GM19395 (cell line): ENCODE data around the gene EXOC6B.

Experiments used
- ATAC-seq: cut with Tn5 transposase; IDR thresholded peaks from one replicate; pipeline ENCODE4 v1.9.1; 2021; ENCODE audit warnings: mild to moderate bottlenecking, moderate library complexity; ENCODE audit not compliant: unreplicated experiment

Gene EXOC6B

DNA sequence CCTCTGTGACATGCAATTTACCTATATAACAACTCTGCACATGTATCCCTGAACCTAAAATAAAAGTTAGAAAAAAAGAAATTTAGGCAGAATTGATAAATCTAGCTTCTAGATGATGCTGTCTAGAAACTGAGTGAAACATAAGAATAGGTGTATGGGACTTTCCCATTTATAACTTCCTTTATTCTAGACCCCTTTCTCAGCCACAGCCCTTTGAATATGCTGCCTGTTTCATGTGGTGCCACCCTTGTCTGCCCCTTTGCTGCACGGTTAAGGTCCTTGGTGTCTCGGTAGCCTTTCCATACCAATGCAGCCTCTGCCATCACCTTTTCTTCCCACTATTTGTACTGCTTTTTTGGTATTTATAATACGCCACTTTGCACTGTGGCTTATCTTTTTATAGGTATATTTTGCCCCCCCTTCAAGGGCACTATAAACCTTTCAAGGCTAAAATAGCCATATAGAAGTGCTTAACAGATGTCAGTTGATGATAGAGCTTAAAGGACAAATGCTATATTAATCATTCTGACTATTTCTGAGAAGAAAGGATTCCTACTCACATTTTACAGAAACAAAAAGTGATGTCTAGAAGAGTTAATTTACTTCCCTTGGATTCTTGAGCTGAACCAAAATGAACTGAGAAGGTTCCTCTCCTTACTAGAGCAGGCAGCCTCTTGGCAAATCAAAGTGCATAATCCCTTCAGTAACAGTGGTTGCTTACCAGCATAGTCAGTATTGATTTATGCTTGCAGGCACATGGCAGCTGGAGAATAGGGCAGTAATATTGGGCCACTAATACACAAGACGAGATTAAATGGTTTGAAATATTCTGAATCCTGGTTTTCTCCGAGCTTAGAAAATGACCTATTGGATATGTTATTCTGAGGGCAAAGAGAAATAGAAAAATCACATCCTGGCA lies 590.1 kb downstream of the EXOC6B start:
- no peak for ATAC-seq

DNA sequence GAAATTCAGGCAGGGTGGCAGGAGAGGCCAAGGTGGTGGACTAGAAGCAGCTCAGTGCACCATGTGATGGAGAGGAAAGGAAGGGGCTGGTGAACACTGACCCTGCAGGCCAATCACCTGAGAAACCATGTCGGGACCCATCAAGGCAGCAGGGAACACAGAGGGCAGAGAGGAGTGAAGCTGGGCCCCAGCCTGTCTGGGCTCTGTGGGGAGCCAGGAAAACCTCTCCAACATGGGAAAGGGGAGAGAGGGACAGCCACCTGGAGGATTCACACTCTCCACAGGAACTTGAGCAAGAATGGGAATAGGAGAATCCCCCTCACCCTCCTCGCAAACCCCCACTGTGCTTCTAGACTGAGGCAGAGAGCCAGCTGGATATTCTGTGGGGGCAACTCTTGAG lies 592.6 kb downstream of the EXOC6B start:
- ATAC-seq, result no peak

DNA sequence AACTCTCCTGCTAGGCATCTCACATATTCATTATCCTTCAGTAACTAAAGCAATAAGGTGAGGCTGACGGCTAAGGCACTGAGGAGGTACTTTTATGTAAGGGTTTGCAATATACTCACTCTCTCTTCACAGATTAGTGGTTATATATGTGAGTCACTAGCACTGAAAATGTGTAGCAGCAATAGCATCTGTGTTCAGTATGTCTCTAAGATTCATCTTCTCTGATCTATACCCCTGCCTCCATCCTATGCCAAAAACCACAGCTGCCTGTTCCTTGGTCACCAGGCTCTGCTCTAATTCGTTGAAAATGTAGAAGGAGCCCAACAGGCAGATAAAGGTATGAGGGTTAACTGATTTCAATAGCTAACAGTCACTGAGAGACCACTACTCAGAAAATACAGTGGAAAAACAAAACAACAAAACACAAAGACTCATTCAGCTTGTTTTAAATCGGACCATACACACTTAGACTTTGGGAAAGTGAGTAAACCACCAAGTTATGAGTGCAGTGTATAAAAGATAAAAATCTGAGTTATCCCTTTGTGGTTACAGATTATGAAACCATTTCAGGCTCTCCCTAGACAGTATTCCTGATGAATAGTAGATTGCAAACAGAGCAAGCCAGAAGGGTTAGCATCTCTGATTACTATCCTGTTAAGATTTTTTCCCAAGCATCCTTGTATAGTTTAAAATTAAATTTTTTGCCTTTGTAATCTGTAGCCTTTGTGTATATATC lies 602.8 kb downstream of the EXOC6B start:
- ATAC-seq, result no peak

DNA sequence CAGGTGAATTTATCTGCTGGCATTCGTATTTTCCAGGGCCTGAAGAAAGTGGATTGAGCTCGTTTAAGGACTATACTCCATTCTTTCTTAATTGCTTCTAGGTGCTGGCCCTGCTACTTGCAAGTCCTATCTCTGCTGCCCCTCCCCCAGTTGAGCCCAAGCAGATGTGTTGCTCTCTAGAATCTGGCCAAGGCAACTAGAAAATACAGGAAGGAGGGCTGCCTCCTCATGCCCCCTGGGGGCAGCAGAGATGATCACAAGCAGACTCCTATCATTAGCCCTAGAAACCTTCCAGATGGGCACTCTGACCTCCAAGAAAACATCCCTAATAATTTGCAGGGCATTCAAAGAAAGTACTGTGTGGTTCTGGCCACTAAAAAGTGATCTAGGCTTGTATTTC lies 605.7 kb downstream of the EXOC6B start:
- ATAC-seq, result no peak

DNA sequence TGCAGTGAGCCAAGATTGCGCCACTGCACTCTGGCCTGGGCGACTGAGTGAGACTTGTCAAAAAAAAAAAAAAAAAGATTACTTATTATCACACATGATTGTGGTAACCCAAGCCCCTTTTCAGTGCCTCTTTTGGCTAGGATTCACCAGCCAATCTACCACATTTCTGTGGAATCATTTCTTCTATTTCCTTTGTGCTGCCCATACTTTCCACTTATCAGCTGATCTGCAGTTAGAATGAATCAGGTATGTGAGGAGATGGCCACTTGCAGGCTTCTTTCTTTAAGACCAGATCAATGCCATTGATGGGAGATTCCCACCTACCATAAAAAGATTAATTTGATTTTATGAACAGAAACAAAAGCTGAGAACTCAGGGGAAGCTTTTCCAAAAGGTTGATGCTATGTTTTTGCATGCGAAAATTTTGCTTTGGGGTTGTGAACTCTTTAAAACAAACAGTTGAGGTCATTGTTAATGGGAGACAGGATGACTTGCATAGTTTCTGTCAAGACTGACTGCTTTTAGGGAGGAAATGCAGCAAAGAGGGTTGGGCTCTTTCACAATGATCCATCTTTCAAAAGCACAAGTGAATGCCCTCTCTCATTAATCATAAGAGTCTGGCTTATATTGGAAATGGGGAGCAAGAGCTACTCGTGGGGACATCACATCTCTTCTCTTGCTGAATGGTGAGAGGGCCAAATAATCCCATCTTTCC lies 611.2 kb downstream of the EXOC6B start:
- no peak for ATAC-seq

DNA sequence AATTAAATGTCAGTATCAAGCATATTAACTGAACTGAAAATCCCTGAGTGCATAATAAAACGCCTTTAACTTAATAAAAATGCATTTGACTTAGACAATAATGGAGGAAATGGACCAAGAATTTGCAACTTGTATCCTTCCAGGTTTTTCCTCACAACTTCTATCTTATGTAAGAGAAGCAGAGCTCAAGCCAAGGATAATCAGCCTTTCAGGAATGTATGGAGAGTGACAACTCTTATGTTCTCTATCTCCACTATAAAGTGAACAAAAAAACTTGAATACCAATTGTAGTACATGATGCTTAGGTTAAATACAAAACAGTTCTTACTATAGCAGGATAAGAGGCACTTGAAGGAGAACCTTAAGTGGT lies 613.4 kb downstream of the EXOC6B start:
- ATAC-seq, result no peak

DNA sequence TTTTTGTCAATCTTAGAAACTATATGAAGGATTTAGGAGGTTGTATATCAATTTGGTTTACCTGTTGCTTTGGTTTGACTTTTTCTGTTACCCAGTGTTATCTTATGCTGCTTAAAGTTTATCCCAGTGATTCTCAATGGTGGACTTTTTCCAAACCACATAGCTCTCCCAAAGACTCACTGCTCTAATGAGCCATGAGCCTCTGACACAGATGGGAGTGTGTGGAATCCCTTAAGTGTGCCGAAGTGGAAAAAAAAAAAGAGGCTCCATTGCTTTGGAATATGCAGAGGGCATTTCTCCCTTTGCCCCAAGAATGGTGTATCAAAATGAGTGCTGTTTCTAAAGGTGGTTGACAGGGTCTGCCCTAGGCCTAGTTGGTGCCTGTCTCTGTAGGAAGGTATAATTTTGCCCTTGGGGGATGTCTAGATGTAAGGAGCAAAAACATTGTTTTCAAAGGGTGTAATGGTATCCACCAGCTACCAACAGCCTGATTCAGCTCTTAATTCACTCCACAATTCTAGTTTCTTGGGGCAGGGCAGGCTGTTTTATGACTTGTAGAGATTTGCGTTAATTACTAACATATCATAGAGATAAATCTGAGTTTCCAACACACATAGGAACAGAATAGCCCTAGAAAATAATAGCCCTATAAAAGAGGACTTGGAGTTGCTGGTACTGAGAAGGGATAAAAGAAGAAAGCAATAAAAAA lies 613.9 kb downstream of the EXOC6B start:
- no peak for ATAC-seq

DNA sequence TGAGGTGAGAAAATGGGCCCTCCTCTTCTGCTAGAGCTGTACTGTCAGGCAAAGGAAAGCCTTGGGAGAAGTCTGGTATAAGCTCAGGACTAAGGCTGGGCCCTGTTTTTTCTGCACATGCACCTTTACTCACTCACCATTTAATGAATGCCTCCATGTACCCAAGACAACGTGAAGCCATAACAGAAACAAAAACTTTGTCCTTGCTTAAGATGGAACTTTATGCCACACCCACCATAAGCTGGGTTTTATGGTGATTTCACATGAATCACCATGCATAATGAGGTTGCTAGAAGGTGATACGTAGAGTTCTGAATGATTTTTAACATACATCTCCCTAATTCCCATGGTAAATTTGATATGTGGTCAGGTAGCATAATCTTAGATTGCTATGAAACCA lies 614.5 kb downstream of the EXOC6B start:
- ATAC-seq, result no peak

DNA sequence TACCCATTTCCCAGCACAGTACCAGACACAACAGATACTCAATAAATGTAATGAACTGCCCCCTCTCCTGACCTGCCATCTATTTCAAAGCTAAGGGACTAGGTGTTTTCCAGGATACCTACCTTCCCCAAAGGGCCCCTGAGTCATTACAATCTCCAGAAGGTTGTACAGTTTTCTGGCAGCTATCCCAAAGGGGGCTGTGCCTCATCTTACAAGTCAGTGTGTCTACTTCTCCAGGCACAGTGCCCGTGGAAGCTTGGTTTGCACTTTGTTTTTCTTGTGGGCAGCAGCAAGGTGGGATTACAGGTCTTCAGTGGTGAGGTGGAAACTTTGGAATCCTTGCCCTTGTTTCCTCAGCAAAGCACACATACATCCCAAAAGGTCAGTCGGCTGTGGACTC lies 615.4 kb downstream of the EXOC6B start:
- no peak for ATAC-seq

DNA sequence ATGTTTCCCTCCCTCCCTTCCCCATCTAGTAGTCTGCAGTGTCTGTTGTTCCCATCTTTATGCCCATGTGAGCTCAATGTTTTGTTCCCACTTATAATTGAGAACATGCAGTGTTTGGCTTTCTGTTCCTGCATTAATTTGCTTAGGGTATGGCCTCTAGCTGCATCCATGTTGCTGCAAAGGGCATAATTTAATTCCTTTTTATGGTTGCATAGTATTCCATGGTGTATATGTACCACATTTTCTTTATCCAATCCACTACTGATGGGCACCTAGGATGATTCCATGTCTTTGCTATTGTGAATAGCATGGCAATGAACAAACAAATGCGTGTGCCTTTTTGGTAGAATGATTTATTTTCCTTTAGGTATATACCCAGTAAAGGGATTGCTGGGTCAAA lies 617.6 kb downstream of the EXOC6B start:
- no peak for ATAC-seq

DNA sequence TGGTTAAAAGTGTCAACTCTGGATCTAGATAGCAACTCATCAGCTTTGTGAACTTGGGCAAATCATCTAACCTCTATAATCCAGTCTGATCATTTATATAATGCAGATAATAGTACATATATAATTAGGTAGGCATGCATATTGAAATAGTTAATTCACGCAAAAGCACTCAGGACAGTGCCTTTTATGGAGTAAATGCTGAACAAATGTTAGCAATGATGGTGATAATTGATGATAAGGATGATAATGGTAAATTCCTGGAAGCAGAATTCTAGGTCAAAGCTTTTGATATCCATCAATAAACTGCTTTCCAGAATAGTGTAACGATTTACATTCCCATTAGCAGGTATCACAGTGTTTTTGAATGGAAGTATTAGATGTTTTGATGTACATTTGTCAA lies 618.5 kb downstream of the EXOC6B start:
- ATAC-seq, result no peak

DNA sequence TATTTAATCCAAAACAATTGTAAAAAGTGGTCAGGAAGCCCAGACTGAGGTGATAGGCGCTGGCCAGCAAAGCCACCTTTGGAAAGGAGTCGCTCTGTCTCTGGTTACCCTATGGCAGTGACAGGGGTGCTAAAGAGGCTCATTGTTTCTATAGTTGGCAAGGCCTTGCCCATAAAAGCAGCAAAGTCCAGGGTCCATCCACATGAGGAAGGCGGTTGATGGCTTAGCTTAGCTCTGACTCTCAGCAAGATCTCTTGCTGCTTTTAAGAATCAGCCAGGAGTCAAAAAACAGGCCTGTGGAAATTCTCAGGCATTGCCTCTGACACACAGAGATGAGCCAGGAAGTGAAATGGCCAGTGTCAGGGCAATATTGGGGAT lies 620.3 kb downstream of the EXOC6B start:
- no peak for ATAC-seq

DNA sequence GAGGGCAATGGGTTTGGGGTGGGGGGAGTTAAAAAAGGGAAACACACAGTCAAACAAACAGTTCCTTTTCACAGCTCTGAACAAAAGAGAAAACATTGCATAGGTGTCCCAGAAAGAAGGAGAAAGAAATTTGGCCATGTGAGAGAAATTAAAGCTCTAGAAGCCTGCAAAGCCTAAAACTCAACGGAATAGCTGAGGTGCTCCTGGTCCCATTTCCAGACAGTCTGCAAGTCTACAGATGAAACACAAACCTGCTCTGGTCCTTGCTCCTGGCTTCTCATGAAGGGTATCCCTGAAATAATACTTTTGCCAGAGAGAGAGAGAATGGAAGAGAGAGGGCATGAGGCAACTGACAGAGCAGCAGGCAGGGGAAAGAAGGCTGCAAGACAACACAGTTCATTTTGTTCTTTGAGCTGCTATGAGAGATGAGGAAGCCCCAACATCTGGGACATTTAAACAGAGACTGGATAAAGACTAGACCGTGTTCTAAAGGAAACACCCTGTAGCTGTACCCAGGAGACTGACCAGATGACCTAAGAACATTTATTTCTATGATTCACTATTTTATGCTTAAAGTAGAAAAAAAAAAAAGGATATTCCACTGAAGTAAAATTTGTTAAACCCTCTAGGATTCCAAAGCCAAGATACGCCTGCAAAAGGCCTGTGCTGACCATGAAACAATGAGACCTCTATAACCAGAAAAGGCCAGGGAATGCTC lies 620.9 kb downstream of the EXOC6B start:
- no peak for ATAC-seq

DNA sequence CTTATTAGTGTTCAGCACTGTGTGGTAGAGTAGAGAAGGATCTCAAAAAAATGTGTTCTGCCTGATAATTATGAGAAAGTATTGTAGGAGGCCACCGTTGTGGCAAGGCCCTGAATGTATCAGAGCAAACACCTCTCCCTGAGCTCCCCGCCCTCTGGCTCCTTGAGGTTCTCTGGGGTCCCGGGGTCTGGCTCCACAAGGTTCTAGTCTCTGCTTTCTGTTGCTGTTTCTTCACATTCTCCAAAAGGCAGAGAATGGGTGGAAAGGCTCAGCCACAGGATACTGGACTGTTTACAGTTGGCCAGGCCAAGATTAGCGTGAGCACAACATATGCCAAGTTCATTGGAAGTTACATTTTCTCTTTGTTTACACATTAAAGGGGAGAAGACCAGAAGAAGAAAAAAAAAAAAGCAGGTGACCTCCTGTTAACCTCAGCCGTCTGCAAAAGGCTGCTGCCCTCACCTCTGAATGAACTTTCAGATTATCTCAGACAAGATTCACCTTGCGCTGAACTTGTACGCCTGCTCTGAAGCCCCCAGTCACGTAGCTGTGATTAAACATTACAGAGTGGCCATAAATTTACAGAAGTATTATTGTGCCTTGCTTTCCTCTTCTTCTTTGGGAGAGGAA lies 621.6 kb downstream of the EXOC6B start:
- no peak for ATAC-seq

DNA sequence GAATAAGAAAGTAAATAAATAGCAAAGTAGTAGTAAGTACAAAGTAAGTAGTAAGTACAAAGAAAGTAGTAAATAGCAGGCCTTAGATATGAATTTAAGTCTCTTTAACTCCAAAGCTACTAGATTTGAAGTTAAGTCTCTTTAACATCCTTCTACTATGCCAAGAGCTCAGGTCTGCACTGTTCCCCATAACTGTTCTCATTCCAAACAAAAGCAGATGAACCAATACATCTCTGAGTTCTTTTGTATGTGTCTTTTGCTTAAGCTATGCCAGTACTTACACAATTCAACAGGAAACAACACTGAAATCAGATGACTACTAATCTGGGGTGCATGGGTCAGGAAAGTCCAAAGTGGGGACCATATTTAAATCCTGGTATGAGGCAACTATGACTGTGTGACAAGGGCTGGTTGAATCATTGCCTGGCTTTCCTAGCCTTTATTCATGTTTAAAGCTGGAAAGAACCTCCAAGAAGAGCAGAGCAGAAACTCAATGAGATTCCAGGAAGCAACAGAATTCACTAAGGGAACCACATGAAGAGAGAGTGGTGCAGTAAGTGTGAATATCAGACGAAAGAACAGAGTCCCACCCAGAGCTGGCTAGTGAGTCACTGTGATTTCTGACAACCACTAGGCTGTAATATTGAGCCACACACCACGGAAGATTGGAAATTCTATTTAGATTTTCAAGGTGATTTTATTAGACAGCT lies 627.1 kb downstream of the EXOC6B start:
- ATAC-seq, result no peak

DNA sequence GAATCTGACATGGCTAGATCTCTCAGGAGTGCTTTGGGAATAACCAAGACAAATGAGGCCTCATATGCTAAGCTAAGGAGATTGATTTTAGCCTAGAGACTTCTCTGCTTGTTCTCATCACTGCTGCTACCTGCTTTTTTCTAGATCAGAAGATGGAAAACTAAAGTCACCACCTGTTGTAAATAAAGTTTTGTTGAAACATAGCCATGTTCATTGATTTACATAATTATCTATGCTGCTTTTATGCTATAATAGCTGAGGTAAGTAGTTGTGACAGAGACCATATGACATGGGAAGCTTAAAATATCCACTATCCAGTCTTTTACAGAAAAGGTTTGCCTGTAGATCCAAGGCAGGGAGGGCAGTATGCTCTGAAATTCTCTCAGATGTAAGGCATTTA lies 632.1 kb downstream of the EXOC6B start:
- no peak for ATAC-seq

DNA sequence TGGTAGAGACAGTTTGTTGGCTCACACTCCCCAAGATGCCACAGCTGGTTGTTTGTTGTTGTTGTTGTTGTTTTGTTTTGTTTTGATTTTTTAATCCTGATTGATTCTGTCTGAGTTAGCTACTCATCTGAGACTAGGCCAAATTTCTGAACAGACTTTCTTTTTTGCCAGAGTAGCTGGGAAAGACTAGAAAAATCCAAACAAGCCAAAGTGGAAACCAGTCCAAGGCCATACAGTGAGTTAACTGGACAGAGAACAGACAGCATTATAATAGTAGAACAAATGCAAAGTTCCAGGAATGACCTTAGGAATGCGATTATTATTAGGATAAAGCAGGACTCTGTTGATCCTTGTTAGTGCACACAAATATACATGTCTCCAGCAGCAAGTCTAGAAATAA lies 634.4 kb downstream of the EXOC6B start:
- ATAC-seq, result no peak

DNA sequence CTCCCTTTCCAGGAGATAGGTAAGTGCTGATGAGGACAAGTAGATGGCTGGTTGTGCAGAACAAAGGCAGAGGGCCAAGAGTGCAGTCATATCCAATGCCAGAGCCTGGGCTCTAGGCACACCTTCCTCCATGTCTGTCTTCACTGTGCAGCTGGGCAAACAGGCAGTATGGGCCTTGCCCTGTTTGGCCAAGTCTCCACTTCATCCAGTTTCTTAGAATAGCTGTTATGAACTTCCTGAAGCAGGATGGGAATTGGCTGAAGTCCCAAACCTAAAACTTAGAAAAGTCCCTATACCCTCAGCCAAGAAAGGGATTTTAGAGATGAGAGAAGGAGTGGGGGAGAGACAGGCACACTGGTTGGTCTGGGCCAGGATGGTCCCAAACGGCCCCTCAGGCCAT lies 640.6 kb downstream of the EXOC6B start:
- no peak for ATAC-seq

DNA sequence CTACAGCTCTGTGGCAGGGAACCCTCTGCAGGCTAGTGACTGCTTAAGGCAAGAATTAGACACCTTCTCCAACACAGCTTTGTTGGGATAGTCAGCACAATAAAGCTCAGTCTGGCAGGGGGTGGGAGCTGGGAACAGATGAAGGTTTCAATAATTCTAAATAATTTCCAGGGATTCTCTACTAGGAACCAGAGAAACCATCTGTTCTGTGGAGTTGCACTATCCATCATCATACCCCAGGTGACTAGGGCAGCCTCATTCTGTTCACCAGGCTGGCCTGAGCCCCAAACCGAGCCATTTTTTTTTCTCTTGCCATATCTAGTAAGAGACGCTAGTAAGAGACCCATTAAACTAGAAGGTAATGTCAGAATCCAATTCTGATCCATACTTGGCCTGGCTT lies 642.4 kb downstream of the EXOC6B start:
- ATAC-seq, result no peak
